22Rv1 (cell line): ENCODE data around the gene FAM120B.

Experiments
- H3K27ac ChIP-seq: fragments of 450-650 bp; 2 replicates; pipeline ENCODE4 v1.5.1; 2017
- ZFX ChIP-seq: fragments of 450-650 bp; IDR thresholded peaks from 2 replicates; pipeline ENCODE4 v1.6.1; 2017; ENCODE audit warnings: antibody characterized with exemption, borderline replicate concordance
- TF ChIP-seq, protein P1 (sequence below): fragments of 450-650 bp; IDR thresholded peaks from 2 replicates; pipeline ENCODE4 v1.5.1; 2017; ENCODE audit warnings: mild to moderate bottlenecking

Gene FAM120B

DNA sequence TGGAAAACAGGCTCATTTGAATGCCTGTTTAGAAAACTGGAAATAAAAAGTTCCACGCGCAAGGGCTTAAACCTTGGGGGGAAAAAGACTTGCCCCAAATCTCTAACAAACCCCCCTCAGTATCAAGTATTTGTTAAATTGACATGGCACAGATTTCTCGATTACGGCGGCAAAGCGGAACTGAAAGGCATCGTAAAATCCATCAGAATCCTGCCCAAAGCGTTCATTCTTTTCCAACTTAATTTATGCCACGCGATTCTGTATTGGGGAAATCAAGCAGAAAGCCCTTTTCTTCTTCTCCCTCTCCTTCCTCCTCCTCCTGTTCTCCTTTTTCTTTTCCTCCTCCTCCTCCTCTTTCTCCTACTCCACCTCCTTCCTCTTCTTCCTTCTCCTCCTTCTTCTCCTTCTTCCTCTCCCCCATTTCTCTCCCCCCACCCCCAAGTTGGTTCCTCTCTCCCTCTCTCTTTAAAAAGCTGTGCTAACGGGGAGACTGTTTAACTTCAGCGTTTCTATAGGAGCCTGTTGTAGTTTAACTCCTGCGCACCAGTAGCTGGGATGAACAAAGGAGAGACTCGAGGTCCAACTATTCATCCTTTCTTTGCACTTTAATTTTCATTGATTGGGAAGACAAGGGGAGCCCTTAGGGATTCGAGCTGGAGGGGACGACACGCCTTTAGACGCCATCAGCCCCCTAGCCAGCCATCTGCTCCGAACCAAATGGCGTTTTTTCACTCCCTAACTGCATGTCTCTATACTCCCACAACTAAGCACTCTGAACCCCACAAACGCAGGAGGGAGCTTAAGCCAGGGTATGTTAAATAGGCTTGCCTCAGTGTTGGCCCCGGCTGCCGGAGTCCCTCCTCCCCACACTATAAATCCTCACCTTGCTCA, 13.0 kb upstream of the FAM120B start:
- TF ChIP-seq, protein P1, sequence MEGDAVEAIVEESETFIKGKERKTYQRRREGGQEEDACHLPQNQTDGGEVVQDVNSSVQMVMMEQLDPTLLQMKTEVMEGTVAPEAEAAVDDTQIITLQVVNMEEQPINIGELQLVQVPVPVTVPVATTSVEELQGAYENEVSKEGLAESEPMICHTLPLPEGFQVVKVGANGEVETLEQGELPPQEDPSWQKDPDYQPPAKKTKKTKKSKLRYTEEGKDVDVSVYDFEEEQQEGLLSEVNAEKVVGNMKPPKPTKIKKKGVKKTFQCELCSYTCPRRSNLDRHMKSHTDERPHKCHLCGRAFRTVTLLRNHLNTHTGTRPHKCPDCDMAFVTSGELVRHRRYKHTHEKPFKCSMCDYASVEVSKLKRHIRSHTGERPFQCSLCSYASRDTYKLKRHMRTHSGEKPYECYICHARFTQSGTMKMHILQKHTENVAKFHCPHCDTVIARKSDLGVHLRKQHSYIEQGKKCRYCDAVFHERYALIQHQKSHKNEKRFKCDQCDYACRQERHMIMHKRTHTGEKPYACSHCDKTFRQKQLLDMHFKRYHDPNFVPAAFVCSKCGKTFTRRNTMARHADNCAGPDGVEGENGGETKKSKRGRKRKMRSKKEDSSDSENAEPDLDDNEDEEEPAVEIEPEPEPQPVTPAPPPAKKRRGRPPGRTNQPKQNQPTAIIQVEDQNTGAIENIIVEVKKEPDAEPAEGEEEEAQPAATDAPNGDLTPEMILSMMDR, result no peak
- TF ChIP-seq ZFX, result no peak
- H3K27ac ChIP-seq, result no peak overlapping the region

GRCh38 chr6:170294298-170294730, 12.2 kb upstream of the FAM120B start:
- TF ChIP-seq, protein P1, result no peak
- TF ChIP-seq ZFX, result no peak
- no peak overlapping the region for H3K27ac ChIP-seq

DNA sequence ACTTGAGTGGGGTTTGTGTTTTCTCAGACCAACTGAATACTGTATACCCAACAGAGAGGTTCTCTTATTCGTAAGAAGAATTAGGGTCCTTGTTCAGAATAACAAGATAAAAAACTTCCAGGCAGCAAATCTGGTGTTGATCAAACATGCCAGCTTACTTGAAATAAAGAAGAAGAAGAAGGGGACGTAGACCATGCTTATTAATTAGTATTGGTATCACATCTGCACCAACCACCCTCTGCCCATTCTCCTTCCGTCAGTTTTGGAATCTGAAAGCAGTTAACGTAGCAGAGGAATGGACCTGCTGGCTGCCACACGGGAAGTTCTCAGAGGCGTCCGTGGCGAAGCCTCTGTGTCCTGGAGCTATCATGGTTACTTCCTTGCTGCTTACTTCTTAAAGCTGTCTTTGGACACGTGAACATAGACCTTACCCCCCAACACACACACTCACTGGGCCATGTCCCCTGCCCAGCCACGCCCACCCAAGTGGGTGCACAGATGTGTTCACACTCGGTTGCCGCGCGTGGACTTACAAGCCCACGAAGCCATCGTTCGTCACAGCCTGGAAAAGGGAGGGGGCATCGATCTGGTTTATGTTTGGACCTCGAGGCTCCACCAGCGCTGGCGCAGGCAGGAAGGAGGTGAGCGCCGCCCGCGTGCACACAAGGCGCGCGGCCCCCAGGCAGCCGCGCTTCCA, 11.6 kb upstream of the FAM120B start:
- no peak overlapping the region for H3K27ac ChIP-seq
- TF ChIP-seq, protein P1, result no peak
- TF ChIP-seq ZFX, result no peak

GRCh38 chr6:170295510-170296422, 10.8 kb upstream of the FAM120B start:
- TF ChIP-seq ZFX, result no peak
- TF ChIP-seq, protein P1, result no peak
- H3K27ac ChIP-seq, result no peak overlapping the region

DNA sequence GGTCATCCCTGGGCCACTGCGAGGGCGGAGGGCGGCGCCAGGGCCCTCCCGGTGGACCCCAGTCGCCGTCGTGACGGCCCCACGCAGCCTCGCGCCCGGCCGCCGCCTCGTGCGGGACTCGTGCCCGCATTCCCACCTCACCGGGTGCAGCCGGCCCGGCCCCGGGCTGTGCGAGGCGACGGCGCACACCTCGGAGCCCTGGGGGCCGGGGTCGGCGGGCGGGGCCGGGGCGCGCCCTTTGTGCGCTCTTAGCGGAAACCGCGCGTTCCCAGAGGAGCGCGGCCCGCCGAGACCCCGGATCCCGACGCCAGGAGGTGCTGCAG, 10.2 kb upstream of the FAM120B start:
- TF ChIP-seq, protein P1, result no peak
- TF ChIP-seq ZFX, result no peak
- H3K27ac ChIP-seq, result no peak overlapping the region

- TF ChIP-seq, protein P1, result no peak
- TF ChIP-seq ZFX, result no peak
- no peak overlapping the region for H3K27ac ChIP-seq
Measured at GRCh38 chr6:170296746-170297575, 9.6 kb upstream of the FAM120B start.
